ENCODE measurements around the gene RGS14.

Gene RGS14

GRCh38 chr5:177319913-177320588 is 37.7 kb upstream of the RGS14 start:
- no peaks in the 10 kb centered on the region for H3K27me3 ChIP-seq (ENCODE audit: control insufficient read depth, low read length)
- H3K79me2 ChIP-seq (ENCODE audit: control insufficient read depth, low read length): no peaks in the 10 kb centered on the region
- no peak overlapping the region for H3K4me3 ChIP-seq (ENCODE audit: low read length)
- H3K9me3 ChIP-seq (ENCODE audit: control insufficient read depth, insufficient read depth, low read length): peaks cover 9% of the 10 kb centered on the region
- peaks cover 8% of the 10 kb centered on the region for H3K36me3 ChIP-seq (ENCODE audit: control insufficient read depth, low read length)
- H3K9me2 ChIP-seq (replicated peaks; ENCODE audit: control insufficient read depth, low read length): no peaks in the 10 kb centered on the region
- no peaks in the 10 kb centered on the region for H4K20me1 ChIP-seq (ENCODE audit: control insufficient read depth, insufficient read depth, low read depth, low read length)
- H3F3A ChIP-seq (ENCODE audit: control insufficient read depth, insufficient read depth): peaks cover 6% of the 10 kb centered on the region; the same call in 1 of the 2 replicates
- no peak overlapping the region for H3K27ac ChIP-seq (ENCODE audit: low read depth, low read length)
- H3K4me1 ChIP-seq (ENCODE audit: control insufficient read depth, low read length): peaks cover 7% of the 10 kb centered on the region
- H3K4me2 ChIP-seq (ENCODE audit: low read length): no peak overlapping the region
- no peak for TF ChIP-seq CTCF (IDR thresholded peaks at IDR 0.05; ENCODE audit: low read depth, low read length, poor library complexity, severe bottlenecking)

GRCh38 chr5:177320879-177321278 is 36.8 kb upstream of the RGS14 start:
- no peak overlapping the region for H3K4me2 ChIP-seq (ENCODE audit: low read length)
- H3K79me2 ChIP-seq (ENCODE audit: control insufficient read depth, low read length): no peaks in the 10 kb centered on the region
- peaks cover 6% of the 10 kb centered on the region; the same call in 1 of the 2 replicates for H3F3A ChIP-seq (ENCODE audit: control insufficient read depth, insufficient read depth)
- no peaks in the 10 kb centered on the region for H3K9me2 ChIP-seq (replicated peaks; ENCODE audit: control insufficient read depth, low read length)
- H4K20me1 ChIP-seq (ENCODE audit: control insufficient read depth, insufficient read depth, low read depth, low read length): no peaks in the 10 kb centered on the region
- H3K9me3 ChIP-seq (ENCODE audit: control insufficient read depth, insufficient read depth, low read length): peaks cover 9% of the 10 kb centered on the region
- H3K27me3 ChIP-seq (ENCODE audit: control insufficient read depth, low read length): no peaks in the 10 kb centered on the region
- peaks cover 8% of the 10 kb centered on the region for H3K36me3 ChIP-seq (ENCODE audit: control insufficient read depth, low read length)
- TF ChIP-seq CTCF (IDR thresholded peaks at IDR 0.05; ENCODE audit: low read depth, low read length, poor library complexity, severe bottlenecking) (no peak), EZH2phosphoT487 (IDR thresholded peaks at IDR 0.05; ENCODE audit: borderline replicate concordance, low read length) (no peak)
- H3K4me3 ChIP-seq (ENCODE audit: low read length): no peak overlapping the region
- H3K4me1 ChIP-seq (ENCODE audit: control insufficient read depth, low read length): peaks cover 7% of the 10 kb centered on the region
- no peak overlapping the region for H3K27ac ChIP-seq (ENCODE audit: low read depth, low read length)

- no peak overlapping the region for H3K4me3 ChIP-seq (ENCODE audit: low read length)
- no peak overlapping the region for H3K27ac ChIP-seq (ENCODE audit: low read depth, low read length)
- no peak overlapping the region for H3K4me2 ChIP-seq (ENCODE audit: low read length)
These were observed 31.8 kb upstream of the RGS14 start for GRCh38 chr5:177325868-177326381.

More at GRCh38 chr5:177325868-177326381, 31.8 kb upstream of the RGS14 start:
- Histone ChIP-seq H4K20me1 (ENCODE audit: control insufficient read depth, insufficient read depth, low read depth, low read length) (no peaks in the 10 kb centered on the region), H3K9me2 (replicated peaks; ENCODE audit: control insufficient read depth, low read length) (no peaks in the 10 kb centered on the region), H3K4me1 (ENCODE audit: control insufficient read depth, low read length) (peaks cover 3% of the 10 kb centered on the region), H3F3A (ENCODE audit: control insufficient read depth, insufficient read depth) (peaks cover 6% of the 10 kb centered on the region), H3K9me3 (ENCODE audit: control insufficient read depth, insufficient read depth, low read length) (no peaks in the 10 kb centered on the region), H3K36me3 (ENCODE audit: control insufficient read depth, low read length) (peaks cover 14% of the 10 kb centered on the region), H3K27me3 (ENCODE audit: control insufficient read depth, low read length) (no peaks in the 10 kb centered on the region), H3K79me2 (ENCODE audit: control insufficient read depth, low read length) (no peaks in the 10 kb centered on the region)
- TF ChIP-seq CTCF (IDR thresholded peaks at IDR 0.05; ENCODE audit: low read depth, low read length, poor library complexity, severe bottlenecking): no peak
- TF ChIP-seq EZH2phosphoT487 (IDR thresholded peaks at IDR 0.05; ENCODE audit: borderline replicate concordance, low read length): no peak

Data from DOHH2 (cell line).